Hematopoietic multipotent progenitor cell (in vitro differentiated cells): ENCODE measurements around the gene UBQLN1. TPM values are rescaled to one million over a fixed set of nuclear protein-coding genes. Genes with fewer than 3 reads are reported as not detected.

Source experiments
- DNase-seq, 3 donors: peaks; one replicate each; pipeline ENCODE4 v3.0.0-alpha.2; 2011 to 2015; ENCODE audit warnings: low read depth in 2 of 3, low spot score in 2 of 3
- total RNA-seq: library from RNA; depleted of rRNA; stranded (reverse); fragments of >200 nt; gene quantifications from one replicate; pipeline ENCODE4 v1.2.3, GENCODE V29; 2012

The UBQLN1 gene
- total RNA-seq, 1 donor, result 87.8 TPM

GRCh38 chr9:83698976-83699585, 8.7 kb downstream of the UBQLN1 start:
- DNase-seq, result no peak

GRCh38 chr9:83691492-83691891, 16.3 kb downstream of the UBQLN1 start:
- DNase-seq, result no peak

- no peak for DNase-seq
Observed at GRCh38 chr9:83688921-83689320, 18.8 kb downstream of the UBQLN1 start.

- DNase-seq, result no peak
Observed at GRCh38 chr9:83681490-83681889, 26.3 kb downstream of the UBQLN1 start.

- no peak for DNase-seq
Observed at GRCh38 chr9:83680233-83680632, 27.5 kb downstream of the UBQLN1 start.

GRCh38 chr9:83677596-83677995, 30.2 kb downstream of the UBQLN1 start:
- no peak for DNase-seq

- no peak for DNase-seq
Observed at GRCh38 chr9:83675466-83675865, 32.3 kb downstream of the UBQLN1 start.

GRCh38 chr9:83671451-83671850, 36.3 kb downstream of the UBQLN1 start:
- no peak for DNase-seq

- no peak for DNase-seq
Observed at GRCh38 chr9:83670381-83670780, 37.4 kb downstream of the UBQLN1 start.

- DNase-seq, result no peak
Observed at GRCh38 chr9:83669067-83669466, 38.7 kb downstream of the UBQLN1 start.

- no peak for DNase-seq
Observed at GRCh38 chr9:83665580-83666200, 42.1 kb downstream of the UBQLN1 start.

GRCh38 chr9:83662933-83663332, 44.8 kb downstream of the UBQLN1 start:
- DNase-seq, result no peak

GRCh38 chr9:83656952-83657351, 50.8 kb downstream of the UBQLN1 start:
- DNase-seq, result no peak

- DNase-seq, result peak in 1 of 3 donors; percentile 11
Observed at GRCh38 chr9:83656032-83656680, 51.6 kb downstream of the UBQLN1 start.

- peak in 1 of 3 donors; percentile 16 for DNase-seq
Observed at GRCh38 chr9:83655433-83655832, 52.3 kb downstream of the UBQLN1 start.

- DNase-seq, result no peak
Observed at GRCh38 chr9:83652433-83652832, 55.3 kb downstream of the UBQLN1 start.

GRCh38 chr9:83651558-83651957, 56.2 kb downstream of the UBQLN1 start:
- DNase-seq, result no peak

- DNase-seq, result no peak
Observed at GRCh38 chr9:83649515-83649914, 58.2 kb downstream of the UBQLN1 start.

- peak; percentile 52 to 80 (median 62) for DNase-seq
Observed at GRCh38 chr9:83649080-83649479, 58.7 kb downstream of the UBQLN1 start.

GRCh38 chr9:83646500-83647239, 61.1 kb downstream of the UBQLN1 start:
- no peak for DNase-seq

- no peak for DNase-seq
Observed at GRCh38 chr9:83642793-83643192, 65.0 kb downstream of the UBQLN1 start.
